NCI-H524 treated with DMSO at 0.1 percent for 48 hours (cell line): Measurements from ENCODE around the gene TNPO3.

ENCODE experiments used
- DNase-seq: peaks from one replicate; lab custom pipeline; 2025; lab: John Stamatoyannopoulos, UW

TNPO3 gene

GRCh38 chr7:128906766-128907559 is 147.9 kb downstream of the TNPO3 start:
- no peak for DNase-seq

DNA sequence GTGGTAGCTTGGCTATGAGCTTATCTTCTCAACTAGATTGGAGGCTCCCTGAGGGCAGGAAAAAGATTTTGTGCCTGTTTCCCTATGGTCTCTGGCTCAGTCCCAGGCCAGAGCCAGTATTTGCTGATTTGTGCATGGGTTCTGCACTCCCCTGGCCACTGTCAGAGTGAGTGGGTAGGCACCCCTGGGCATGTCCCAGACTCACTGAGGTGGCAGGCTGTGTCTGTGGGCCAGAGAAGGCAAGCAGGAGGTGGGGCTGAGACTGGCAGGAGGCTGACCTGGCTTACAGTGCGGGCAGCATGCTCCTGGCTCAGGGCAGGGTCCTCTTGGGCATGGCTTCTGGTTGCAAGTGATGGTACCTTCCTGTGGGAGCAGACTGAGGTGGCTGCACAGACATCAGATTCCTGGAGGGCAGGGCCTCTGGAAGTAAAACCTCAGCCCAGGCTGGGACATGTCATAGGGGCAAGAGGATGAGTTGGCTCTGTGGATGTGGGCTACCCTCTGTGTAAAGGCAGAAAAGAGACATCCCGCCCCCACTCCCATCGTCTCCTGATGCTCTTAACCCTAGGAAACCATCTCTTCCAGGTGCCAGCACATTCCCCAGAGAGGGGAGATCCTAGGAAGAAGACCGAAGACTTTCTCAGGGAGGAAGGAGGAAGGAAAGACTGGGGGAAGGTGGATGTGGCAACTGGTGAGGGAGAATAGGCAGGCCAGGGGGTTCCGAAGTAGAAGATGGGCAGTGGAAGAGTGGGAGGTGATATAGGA is 148.7 kb downstream of the TNPO3 start:
- DNase-seq = no peak

- no peak for DNase-seq
Observed at GRCh38 chr7:128904381-128905197, 150.3 kb downstream of the TNPO3 start.
